GM18867 (cell line): ENCODE data around the gene MCUB.
"Not testable (repeated sequence)": the region's sequence is repeated elsewhere in the genome, so short reads cannot be mapped to it uniquely, and the experiment has no call there.

Source experiments
- ATAC-seq: cut with Tn5 transposase; IDR thresholded peaks from one replicate; pipeline ENCODE4 v1.9.1; 2021; ENCODE audit warnings: mild to moderate bottlenecking, moderate library complexity; ENCODE audit not compliant: unreplicated experiment

Gene MCUB

GRCh38 chr4:109676886-109677285, 116.8 kb downstream of the MCUB start:
- no peak for ATAC-seq

- ATAC-seq, result not testable (repeated sequence)
Observed at GRCh38 chr4:109678472-109678871, 118.4 kb downstream of the MCUB start.

GRCh38 chr4:109678925-109679324, 118.9 kb downstream of the MCUB start:
- not testable (repeated sequence) for ATAC-seq

DNA sequence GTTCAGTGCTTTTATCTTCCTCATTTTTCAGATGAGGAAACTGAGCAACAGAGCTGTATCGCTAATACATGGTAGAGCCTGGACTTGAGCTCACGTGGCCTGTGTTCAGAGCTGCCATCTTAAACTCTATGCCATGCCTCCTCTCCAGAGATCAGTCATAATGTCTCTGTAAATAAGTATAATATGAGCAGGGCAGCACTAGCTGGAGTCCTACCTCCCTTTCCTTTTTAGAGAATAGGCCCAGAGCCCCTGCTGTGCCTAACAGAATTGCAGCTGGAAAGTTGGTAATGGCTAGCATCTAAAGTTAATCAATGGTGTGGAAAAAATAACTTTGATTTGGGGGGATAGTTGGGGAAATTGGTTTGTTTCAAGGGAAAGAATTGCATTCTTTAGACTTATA, 122.8 kb downstream of the MCUB start:
- no peak for ATAC-seq

GRCh38 chr4:109683621-109684253, 123.7 kb downstream of the MCUB start:
- ATAC-seq, result no peak

DNA sequence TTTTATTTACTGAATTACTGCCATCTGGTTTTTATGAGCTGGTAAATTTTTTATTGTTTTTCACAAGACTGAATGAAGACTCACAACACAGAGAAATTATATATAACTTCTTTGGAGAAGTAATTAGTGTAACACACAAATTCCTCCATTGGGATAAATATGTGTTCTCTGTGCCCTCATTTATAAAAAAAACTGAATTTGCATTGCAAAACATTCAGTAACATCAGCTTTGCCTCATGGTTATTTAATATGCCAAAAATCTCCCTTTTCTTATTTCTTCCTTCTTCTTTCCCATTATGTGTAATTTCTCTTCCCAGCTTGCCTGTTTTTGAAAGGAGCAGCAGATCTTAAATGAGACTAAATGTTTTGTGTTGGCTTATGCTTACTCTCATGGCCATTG, 124.7 kb downstream of the MCUB start:
- ATAC-seq, result no peak

GRCh38 chr4:109690690-109691410, 130.8 kb downstream of the MCUB start:
- ATAC-seq, result peak; percentile 94

GRCh38 chr4:109691411-109691920, 131.4 kb downstream of the MCUB start:
- ATAC-seq, result no peak

DNA sequence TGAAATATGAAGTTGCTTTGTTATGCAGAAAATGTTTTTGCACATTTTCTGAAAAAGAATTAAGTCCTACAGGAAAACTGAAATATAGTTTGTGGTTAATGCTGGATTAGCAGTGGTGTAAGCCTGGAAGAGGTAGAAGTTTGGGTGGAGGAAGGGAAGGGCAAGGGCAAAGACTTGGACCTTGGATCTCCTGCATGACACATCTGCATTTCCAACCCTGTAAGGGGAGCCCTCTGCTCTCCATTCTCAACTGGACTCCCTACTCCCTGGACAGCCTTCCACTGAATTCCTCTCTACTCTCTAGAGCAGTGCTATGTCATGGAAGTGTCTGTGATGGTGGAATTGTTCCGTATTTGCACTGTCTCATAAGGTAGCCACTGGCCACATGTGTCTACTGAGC, 138.6 kb downstream of the MCUB start:
- no peak for ATAC-seq

GRCh38 chr4:109699553-109700225, 139.6 kb downstream of the MCUB start:
- no peak for ATAC-seq

- no peak for ATAC-seq
Observed at GRCh38 chr4:109701566-109702410, 141.7 kb downstream of the MCUB start.

DNA sequence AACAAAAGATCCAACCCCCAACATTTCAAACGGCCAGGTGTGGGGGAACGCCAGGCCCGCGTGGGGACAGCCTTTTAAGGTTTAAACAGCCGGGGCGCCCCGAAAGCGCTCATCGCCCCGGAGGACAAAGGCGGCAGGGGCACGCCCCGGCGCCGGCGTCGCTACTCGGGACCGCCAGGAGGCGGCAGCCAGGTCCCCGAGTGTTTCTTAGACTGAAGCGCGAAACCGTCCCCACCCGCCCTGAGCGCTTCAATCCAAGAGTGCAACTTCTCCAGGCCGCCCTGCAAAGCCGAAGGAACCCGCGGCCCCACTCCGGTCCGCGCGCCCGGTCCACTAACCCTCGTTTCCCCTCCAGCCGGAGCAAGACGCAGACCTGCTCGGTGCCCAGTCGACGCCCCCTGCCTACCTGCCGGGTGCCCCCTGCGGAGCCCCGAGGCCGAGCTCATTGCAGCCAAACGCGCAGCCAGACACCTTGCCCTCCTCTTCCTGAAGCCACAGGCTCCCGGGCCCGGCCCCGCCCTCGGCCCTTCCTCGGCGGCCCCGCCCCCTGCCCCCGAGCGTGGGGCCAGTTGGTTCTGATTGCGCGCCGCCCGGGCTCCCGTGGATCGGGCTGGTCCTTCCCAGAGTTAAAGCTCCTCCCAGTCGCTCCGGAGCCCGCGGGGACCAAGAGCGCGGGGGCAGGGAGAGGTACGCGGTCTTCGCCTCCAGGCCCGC, 143.1 kb downstream of the MCUB start, which contains the start of gene CASP6:
Gene CASP6 (minus strand): TSS at position 496 of the 714 bp plus-strand sequence. CDS start 50 bp downstream, at position 446.
- peak; percentile 86 for ATAC-seq

DNA sequence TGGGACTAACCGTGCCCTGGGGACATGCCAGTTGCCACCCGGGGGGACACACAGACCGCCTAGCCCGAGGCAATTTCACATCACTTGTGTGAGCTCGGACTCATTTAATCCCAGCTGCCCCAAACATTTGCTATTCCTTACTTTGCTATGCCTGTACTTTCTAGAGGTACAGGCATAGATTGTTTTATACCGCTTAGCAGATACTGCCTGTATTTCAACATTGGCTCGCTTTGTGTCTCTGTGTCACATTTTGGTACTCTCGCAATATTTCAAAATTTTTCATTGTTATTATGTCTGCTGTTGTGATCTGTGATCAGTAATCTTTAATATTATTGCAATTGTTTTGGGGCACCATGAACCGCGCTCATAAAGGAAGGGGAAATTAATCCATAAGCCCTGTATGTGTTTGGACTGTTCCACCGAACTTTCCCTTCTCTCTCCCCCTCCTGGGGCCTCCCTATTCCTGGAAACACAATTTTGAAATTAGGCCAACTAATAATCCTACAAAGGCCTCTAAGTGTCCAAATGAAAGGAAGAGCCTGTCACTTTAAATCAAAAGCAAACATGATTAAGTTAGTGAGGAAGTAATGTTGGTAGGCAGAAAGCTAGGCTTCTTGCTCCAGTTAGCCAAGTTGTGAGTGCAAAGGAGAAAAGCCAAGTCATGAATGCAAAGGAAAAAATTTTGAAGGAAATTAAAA, 143.8 kb downstream of the MCUB start:
- no peak for ATAC-seq

- ATAC-seq, result no peak
Observed at GRCh38 chr4:109708435-109708834, 148.4 kb downstream of the MCUB start.

GRCh38 chr4:109708990-109709389, 148.9 kb downstream of the MCUB start:
- ATAC-seq, result peak; percentile 87

DNA sequence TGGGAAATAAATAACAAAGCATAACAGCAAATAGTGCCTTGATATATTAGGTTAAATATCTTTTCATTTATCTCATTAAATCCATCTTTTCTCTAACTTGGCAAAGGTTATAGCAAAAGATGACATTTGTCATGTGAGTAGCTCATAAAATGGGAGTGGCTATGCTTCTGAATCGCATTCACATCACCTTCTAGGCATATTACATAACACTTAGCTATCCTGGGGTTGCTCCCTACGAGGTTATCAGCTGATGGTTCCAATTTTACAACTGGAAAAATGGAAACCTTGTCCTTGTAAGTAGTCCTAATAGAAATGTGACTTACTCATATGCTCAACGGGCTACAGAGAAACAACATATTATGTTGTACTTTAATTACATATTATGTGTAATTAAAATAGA, 153.5 kb downstream of the MCUB start:
- no peak for ATAC-seq

DNA sequence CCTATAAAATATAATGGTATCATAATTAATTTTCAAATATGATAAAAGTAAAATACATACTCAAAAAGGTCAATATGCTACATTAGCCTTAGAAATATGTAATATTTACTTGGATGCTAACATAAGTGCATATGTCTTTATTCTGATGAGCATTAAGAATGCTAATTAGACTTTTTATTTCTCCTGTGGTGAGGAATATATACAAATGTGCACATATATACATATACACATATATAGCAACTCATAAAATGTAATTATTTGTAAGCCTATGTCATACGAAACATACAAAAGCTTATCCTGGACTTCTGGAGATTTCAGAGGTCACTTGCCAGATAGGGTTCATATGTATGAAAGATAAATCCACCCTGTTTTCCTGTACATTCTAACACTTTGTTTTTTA, 158.7 kb downstream of the MCUB start:
- ATAC-seq, result no peak

GRCh38 chr4:109719604-109720003, 159.6 kb downstream of the MCUB start:
- no peak for ATAC-seq

DNA sequence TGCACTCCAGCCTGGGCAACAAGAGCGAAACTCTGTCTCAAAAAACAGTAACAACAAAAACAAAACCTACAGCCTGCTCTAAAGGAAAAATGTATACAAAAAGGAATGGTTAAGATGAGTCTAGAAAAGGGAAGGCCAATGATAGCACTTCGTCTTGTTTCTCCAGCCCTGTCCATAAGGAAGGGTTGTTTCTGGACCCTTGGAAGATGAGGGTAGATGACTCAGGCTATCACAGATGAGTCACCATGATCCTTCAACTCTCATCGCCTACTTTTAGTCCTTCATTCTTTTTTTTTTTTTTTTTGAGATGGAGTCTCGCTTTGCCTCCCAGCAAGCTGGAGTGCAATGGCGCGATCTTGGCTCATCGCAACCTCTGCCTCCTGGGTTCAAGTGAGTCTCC, 161.0 kb downstream of the MCUB start:
- no peak for ATAC-seq

DNA sequence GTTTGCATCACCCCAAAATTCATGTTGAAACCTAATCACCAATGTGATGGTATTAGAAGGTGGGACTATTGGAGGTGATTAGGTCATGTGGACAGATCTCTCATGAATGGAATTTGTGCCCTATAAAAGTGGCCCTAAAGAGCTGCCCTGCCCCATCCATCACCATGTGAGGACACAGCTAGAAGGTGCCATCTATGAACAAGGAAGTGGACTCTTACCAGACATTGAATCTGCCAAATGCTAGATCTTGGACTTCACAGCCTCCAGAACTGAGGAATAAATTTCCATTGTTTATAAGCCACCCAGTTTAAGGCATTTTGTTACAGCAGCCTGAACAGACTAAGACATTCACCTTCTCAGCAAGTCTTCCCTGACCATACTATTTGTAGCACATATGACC, 162.3 kb downstream of the MCUB start:
- ATAC-seq, result no peak
